C4-2B (cell line): ENCODE data around the gene CHCHD10.

Experiments used
- H3K27ac ChIP-seq: fragments of 450-650 bp; 2 replicates; pipeline ENCODE4 v1.5.1; 2017
- ZFX ChIP-seq: fragments of 450-650 bp; IDR thresholded peaks from 2 replicates; pipeline ENCODE4 v1.6.1; 2017
- TF ChIP-seq, protein P1 (sequence below): fragments of 450-650 bp; conservative IDR thresholded peaks from 2 replicates; pipeline ENCODE4 v1.5.1; 2017; ENCODE audit warnings: mild to moderate bottlenecking

CHCHD10 gene

DNA sequence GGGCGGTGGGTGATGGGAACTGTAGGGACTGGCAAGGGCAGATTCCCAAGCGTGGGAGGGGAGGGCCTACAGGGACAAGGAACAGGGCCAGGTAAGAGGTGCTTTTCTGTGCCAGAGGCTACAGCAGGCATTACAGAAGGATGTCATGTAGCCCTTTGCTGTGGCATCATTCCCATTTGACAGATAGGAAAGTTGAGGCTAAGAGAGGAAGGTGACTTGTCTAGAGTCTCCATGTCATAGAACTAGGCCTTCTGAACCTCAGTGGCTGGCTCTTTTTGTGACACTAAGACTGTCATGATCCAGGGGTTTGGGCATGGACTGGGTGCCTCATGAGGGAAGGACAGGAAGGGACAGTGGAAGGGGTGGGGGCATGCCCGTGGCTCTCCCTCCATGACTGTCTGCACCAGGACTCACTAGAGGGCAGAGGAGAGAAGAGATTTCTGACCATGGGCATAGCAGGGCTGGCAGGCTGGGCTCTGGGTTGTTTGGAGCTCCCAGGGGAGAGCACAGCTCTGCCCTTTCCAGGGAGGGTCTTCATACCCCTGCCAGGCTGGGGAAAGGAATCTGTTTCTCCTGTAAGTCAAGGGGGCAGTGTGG lies 8.1 kb upstream of the CHCHD10 start:
- TF ChIP-seq ZFX: no peak
- TF ChIP-seq, protein P1, sequence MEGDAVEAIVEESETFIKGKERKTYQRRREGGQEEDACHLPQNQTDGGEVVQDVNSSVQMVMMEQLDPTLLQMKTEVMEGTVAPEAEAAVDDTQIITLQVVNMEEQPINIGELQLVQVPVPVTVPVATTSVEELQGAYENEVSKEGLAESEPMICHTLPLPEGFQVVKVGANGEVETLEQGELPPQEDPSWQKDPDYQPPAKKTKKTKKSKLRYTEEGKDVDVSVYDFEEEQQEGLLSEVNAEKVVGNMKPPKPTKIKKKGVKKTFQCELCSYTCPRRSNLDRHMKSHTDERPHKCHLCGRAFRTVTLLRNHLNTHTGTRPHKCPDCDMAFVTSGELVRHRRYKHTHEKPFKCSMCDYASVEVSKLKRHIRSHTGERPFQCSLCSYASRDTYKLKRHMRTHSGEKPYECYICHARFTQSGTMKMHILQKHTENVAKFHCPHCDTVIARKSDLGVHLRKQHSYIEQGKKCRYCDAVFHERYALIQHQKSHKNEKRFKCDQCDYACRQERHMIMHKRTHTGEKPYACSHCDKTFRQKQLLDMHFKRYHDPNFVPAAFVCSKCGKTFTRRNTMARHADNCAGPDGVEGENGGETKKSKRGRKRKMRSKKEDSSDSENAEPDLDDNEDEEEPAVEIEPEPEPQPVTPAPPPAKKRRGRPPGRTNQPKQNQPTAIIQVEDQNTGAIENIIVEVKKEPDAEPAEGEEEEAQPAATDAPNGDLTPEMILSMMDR: no peak

DNA sequence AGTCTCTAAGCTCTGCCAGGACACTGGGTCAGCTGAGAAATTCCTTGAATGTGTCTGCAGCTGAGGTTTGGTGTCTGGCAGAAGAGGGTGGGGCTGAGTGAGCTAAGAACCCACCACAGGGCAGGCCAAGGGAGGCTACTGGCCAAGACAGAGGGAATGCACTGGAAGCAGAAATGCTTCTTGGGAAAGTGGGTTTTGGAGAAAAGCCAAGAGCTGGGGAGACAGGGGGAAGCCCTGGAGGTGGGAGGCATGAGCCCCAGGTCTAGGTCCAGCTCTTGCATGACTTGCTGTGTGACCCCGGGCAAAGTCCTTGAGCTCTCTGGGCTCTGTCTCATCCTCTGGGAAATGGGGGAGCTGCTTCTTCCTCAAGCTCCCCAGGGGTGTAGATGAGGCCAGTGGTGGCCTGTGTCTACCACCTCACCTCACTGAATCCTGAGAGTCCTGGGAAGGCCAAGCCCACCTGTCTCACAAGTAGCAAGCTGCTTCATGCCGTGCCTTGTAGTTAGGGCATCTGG lies 7.2 kb upstream of the CHCHD10 start:
- no peak overlapping the region for H3K27ac ChIP-seq

More for the DNA sequence above, 8.1 kb upstream of the CHCHD10 start:
- no peak overlapping the region for H3K27ac ChIP-seq

DNA sequence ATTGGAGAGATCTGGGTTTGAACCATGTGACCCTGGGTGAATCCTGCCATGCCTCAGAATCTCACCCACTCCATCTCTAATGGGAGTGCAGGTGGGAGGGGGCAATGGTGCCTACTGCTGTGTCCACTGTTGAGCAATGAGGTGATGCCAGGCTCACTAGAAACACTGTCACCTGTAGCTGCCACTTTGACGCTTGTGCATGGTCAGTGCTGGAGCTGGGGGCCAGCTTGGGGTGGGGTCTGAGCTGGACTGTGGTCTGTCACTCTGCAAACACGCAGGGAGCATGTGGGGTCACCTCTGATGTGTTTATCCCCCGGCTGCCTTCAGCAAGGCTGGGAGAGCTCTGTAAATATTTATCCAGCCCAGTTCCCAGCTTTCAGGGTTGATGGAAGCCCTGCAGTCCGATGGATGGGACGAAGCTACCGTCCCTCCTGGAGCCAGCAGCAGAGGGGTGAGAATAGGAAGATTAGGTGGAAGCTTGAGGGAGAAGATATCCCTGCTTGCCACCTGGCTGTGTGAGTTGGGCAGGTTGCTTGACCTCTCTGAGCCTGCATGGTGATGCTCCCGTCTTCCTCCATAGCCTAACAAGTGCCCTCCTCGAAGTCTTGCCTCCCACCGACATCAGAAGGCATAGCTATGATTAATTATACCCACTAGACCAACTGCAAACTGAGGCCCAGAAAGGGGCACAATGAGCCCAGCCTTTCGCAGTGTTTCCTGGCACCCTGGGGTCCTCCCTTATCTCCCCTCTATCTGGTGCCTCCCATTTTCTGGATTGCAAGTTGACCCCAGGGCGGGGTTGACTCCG lies 6.5 kb upstream of the CHCHD10 start:
- H3K27ac ChIP-seq: no peak overlapping the region
- TF ChIP-seq, protein P1: no peak
- TF ChIP-seq ZFX: no peak

More for the DNA sequence above, 7.2 kb upstream of the CHCHD10 start:
- TF ChIP-seq, protein P1: no peak
- no peak for TF ChIP-seq ZFX

DNA sequence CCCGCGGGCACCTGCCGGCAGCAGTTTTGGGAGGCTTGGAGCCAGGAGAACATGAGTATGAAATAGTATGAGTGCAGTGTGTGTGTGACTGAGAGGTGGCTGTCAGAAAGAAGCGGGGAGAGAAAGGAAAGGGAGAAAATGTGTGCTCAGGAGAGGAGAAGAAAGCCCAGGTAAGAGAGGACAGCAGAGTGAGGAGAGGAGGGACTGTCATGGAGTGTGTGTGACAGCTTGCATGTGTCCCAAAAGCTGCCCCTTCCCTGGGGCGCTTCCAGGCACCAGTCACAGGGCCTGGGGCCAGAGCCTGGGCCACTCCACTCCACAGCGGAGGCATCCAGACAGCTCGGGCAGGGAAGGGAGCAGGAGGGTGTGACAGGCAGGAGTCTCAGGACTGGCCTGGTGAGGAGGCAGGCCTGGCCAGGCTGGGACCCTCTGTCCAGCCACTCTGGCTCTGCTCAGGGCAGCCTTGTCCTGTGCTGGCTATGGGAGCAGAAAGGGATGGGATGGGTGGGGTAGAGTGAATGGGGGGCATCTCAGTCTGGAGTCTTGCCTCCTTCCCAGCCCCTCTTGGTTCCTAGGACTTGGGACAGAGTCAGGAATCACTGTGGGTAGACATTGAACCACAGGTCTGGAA lies 5.8 kb upstream of the CHCHD10 start:
- H3K27ac ChIP-seq: peak overlapping the region; percentile 58
- TF ChIP-seq, protein P1: no peak
- no peak for TF ChIP-seq ZFX

DNA sequence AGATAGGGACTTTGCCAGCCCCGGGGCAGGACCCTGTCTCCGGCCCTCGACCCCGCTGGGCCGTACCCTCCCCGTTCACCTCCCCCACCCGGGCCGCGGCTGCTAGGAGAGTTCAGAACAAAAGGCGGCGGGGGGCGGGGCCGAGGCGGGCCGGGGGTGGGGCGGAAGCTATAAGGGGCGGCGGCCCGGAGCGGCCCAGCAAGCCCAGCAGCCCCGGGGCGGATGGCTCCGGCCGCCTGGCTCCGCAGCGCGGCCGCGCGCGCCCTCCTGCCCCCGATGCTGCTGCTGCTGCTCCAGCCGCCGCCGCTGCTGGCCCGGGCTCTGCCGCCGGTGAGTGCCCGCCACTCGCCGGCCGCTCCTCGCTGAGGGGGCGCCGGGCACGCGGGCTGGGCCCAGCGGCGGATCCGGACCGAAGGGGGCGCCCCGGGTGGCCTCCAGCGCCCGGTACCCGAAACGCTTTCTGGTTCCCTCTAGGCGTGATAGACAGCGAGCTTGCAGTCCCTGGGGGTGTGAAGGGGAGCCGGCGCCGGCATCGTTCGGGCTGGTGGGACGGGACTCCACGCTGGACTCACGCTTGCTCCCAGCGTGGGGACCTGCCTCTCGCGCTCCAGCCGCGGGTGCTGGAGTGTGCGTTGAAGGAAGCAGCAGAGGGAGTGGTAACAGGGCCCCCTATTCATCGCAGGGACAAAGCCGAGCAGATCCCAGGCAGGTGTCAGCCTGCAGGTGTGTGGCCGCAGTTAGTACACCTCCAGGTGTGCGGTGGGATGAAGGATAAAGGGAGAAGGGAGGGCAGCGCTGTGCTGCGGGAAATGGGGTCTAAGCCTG lies 5.1 kb upstream of the CHCHD10 start, which contains the start of gene MMP11:
Gene MMP11 (plus strand): TSS at position 201 of the 825 bp plus-strand sequence. CDS start 22 bp downstream, at position 223.
- TF ChIP-seq, protein P1: no peak
- TF ChIP-seq ZFX: peak; percentile 77; the same call in 1 of the 2 replicates
- peak within 1 kb of the TSS; percentile 58 for H3K27ac ChIP-seq

DNA sequence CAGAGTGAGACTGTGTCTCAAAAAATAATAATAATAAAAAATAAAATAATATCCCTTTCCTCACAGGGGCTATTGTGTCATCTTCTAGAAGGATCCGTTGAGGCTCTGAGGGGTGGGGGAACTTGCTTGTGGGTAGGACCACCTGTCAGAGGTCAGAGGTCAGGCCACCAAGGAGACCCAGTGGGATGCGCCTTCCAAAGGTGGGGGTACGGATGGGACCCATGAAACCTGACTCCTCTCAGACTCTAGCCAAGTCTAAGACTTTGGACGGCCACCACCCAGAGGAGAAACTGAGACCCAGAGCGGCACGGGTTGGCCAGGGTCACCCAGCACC lies 4.5 kb upstream of the CHCHD10 start:
- H3K27ac ChIP-seq: peak overlapping the region; percentile 58
- no peak for TF ChIP-seq ZFX
- TF ChIP-seq, protein P1: no peak
